ENCODE data around the gene CNN2.

DNA sequence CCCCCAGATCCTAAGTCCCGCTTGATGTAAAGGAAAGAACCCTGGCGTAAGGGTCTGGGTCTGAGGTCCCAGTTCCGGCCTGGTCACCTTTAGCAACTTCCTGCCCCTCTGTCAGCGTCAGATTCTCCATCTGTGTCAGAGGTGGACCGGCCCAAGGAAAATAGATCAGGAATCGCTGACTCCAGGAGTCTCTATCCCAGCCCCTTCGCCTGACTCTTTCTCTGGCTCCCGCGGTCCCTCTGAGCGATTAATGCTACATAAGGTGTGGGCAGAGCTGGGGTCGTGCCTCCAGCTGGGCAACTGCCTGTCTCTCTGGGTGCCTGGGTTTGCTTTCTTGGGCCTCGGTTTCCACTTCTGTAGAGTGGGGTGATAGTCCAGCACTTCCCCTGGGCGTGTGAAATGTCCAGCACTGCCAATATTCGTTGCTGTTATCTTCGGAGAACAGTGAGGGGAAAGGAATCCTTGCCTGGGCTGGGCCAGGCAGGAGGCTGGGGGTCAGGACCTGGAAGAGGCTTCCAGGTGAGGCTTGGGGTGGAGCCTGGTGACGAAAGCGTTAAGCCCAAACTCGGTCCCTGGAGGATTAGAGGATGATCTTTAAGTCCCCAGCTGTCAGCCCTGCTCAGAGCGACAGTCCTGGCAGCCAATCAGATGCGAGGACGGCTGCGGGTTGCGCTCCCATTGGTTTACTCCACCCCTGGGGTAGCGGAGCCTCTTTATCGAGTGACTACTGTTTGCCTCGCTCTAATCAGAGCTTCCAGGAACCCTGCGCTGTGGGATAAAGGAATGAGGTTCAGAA lies 14.3 kb downstream of the CNN2 start:
- no peak for TF ChIP-seq CTCF (IDR thresholded peaks at IDR 0.05; ENCODE audit: borderline replicate concordance, extremely low read depth, low read length, poor library complexity, severe bottlenecking)
- no peak for TF ChIP-seq EZH2 (IDR thresholded peaks at IDR 0.05; ENCODE audit: borderline replicate concordance, low read depth, low read length, severe bottlenecking)

All from DND-41 (cell line).